ENCODE measurements around the gene CCDC85A. TPM values are rescaled to one million over a fixed set of nuclear protein-coding genes. Genes with fewer than 3 reads are reported as not detected.

CCDC85A gene
- total RNA-seq, 4 donors from 2014 or later: 2.8 to 12.2 (median 5.4) TPM

- DNase-seq (ENCODE audit: low spot score in 2 of 2): no peak
- H3K4me3 ChIP-seq: no peak overlapping the region
- H3K27me3 ChIP-seq: no peaks in the 10 kb centered on the region
- H3K4me1 ChIP-seq: no peaks in the 10 kb centered on the region
- WGBS, 2 donors: 87 to 88% methylated on average over 3 of the region's 3 CpGs
- H3K36me3 ChIP-seq: no peaks in the 10 kb centered on the region
- no peaks in the 10 kb centered on the region for H3K9me3 ChIP-seq
- TF ChIP-seq POLR2A (IDR thresholded peaks at IDR 0.05): no peak
- no peak for TF ChIP-seq CTCF (IDR thresholded peaks at IDR 0.05)
- no peak for TF ChIP-seq EP300 (IDR thresholded peaks at IDR 0.05)
- no peak overlapping the region for H3K27ac ChIP-seq
These were observed 47.6 kb downstream of the CCDC85A start for GRCh38 chr2:56231361-56231760.

- Histone ChIP-seq H3K4me3 (no peak overlapping the region), H3K27me3 (no peaks in the 10 kb centered on the region), H3K4me1 (no peaks in the 10 kb centered on the region), H3K9me3 (no peaks in the 10 kb centered on the region), H3K27ac (no peak overlapping the region), H3K36me3 (no peaks in the 10 kb centered on the region)
- WGBS, 2 donors: 92 to 95% methylated on average over 2 of the region's 2 CpGs
- no peak for TF ChIP-seq EP300 (IDR thresholded peaks at IDR 0.05)
- TF ChIP-seq POLR2A (IDR thresholded peaks at IDR 0.05): no peak
- no peak for TF ChIP-seq CTCF (IDR thresholded peaks at IDR 0.05)
- DNase-seq (ENCODE audit: low spot score in 2 of 2): no peak
These were observed 49.1 kb downstream of the CCDC85A start for GRCh38 chr2:56232912-56233311.

GRCh38 chr2:56234241-56234640 lies 50.5 kb downstream of the CCDC85A start:
- Histone ChIP-seq H3K4me3 (no peak overlapping the region), H3K9me3 (no peaks in the 10 kb centered on the region), H3K4me1 (no peaks in the 10 kb centered on the region), H3K36me3 (no peaks in the 10 kb centered on the region), H3K27ac (no peak overlapping the region), H3K27me3 (no peaks in the 10 kb centered on the region)
- 66 to 71% methylated on average over 2 of the region's 2 CpGs for WGBS, 2 donors
- no peak for TF ChIP-seq POLR2A (IDR thresholded peaks at IDR 0.05)
- no peak for TF ChIP-seq CTCF (IDR thresholded peaks at IDR 0.05)
- no peak for TF ChIP-seq EP300 (IDR thresholded peaks at IDR 0.05)
- no peak for DNase-seq (ENCODE audit: low spot score in 2 of 2)

GRCh38 chr2:56239030-56239429 lies 55.2 kb downstream of the CCDC85A start:
- WGBS, 2 donors: 41 to 57% methylated on average over 2 of the region's 2 CpGs
- Histone ChIP-seq H3K4me3 (no peak overlapping the region), H3K36me3 (no peaks in the 10 kb centered on the region), H3K9me3 (peaks cover 0 to 11% (median 0%) of the 10 kb centered on the region in 4 donors), H3K27ac (no peak overlapping the region), H3K27me3 (no peaks in the 10 kb centered on the region), H3K4me1 (no peaks in the 10 kb centered on the region)
- DNase-seq (ENCODE audit: low spot score in 2 of 2): no peak
- TF ChIP-seq POLR2A (IDR thresholded peaks at IDR 0.05): no peak
- TF ChIP-seq EP300 (IDR thresholded peaks at IDR 0.05): no peak
- TF ChIP-seq CTCF (IDR thresholded peaks at IDR 0.05): no peak

- no peak overlapping the region for H3K27ac ChIP-seq
- H3K4me1 ChIP-seq: no peaks in the 10 kb centered on the region
- H3K9me3 ChIP-seq: peaks cover 0 to 11% (median 0%) of the 10 kb centered on the region in 4 donors
- H3K4me3 ChIP-seq: no peak overlapping the region
- no peaks in the 10 kb centered on the region for H3K27me3 ChIP-seq
- WGBS, 2 donors: 11 to 12% methylated on average over 1 of the region's 1 CpG
- TF ChIP-seq CTCF (IDR thresholded peaks at IDR 0.05) (no peak), EP300 (IDR thresholded peaks at IDR 0.05) (no peak)
- DNase-seq (ENCODE audit: low spot score in 2 of 2): no peak
- no peaks in the 10 kb centered on the region for H3K36me3 ChIP-seq
These were observed 55.6 kb downstream of the CCDC85A start for GRCh38 chr2:56239437-56239836.

Data from tibial nerve (tissue), 4 donors.